Epithelial cell of proximal tubule (primary cell): ENCODE data around the gene ANAPC2. TPM values are rescaled to one million over a fixed set of nuclear protein-coding genes. Genes with fewer than 3 reads are reported as not detected.
A peak's percentile ranks its signal among the peaks of the same experiment; 100 is the strongest.

ENCODE experiments used
- DNase-seq: peaks from one replicate; pipeline ENCODE4 v3.0.0-alpha.2; 2011; ENCODE audit warnings: low read depth
- H3K4me3 ChIP-seq: 2 replicates; pipeline ENCODE4 v1.5.1; 2011; ENCODE audit warnings: low read depth, mild to moderate bottlenecking, low read length
- CTCF ChIP-seq: conservative IDR thresholded peaks from 2 replicates; pipeline ENCODE4 v1.5.1; 2012; ENCODE audit warnings: low read depth, mild to moderate bottlenecking, low read length
- total RNA-seq: library from RNA; depleted of rRNA; stranded (reverse); fragments of >200 nt; gene quantifications from 2 replicates; pipeline ENCODE4 v1.2.3, GENCODE V29; 2015

Gene ANAPC2
- total RNA-seq, 1 donor from 2014 or later, result 16.7 TPM

- TF ChIP-seq CTCF, result no peak
Measured at GRCh38 chr9:137134191-137134590, 54.2 kb downstream of the ANAPC2 start.

GRCh38 chr9:137130176-137130755 lies 58.1 kb downstream of the ANAPC2 start:
- H3K4me3 ChIP-seq, result peak overlapping the region; percentile 85
- no peak for DNase-seq
- no peak for TF ChIP-seq CTCF

More at GRCh38 chr9:137134191-137134590, 54.2 kb downstream of the ANAPC2 start:
- no peak for DNase-seq
- H3K4me3 ChIP-seq, result no peak overlapping the region

- TF ChIP-seq CTCF, result no peak
- peak overlapping the region; percentile 85 for H3K4me3 ChIP-seq
- DNase-seq, result peak; percentile 29
Measured at GRCh38 chr9:137129456-137130175, 58.7 kb downstream of the ANAPC2 start.

- DNase-seq, result no peak
- TF ChIP-seq CTCF, result no peak
- H3K4me3 ChIP-seq, result peak overlapping the region; percentile 85
Measured at GRCh38 chr9:137128862-137129455, 59.4 kb downstream of the ANAPC2 start.

GRCh38 chr9:137128158-137128861 lies 60.0 kb downstream of the ANAPC2 start:
- no peak for TF ChIP-seq CTCF
- DNase-seq, result no peak
- H3K4me3 ChIP-seq, result peak overlapping the region; percentile 85

- no peak for TF ChIP-seq CTCF
- no peak overlapping the region for H3K4me3 ChIP-seq
- no peak for DNase-seq
Measured at GRCh38 chr9:137127301-137128157, 60.8 kb downstream of the ANAPC2 start.
